HepG2 (cell line): ENCODE data around the gene SMO. TPM values are rescaled to one million over a fixed set of nuclear protein-coding genes. Genes with fewer than 3 reads are reported as not detected.

Source experiments
- CENPT ChIP-seq: sonication (generic); formaldehyde crosslinking; IDR thresholded peaks from 2 replicates; pipeline ENCODE4 v1.8.0; 2022; ENCODE audit warnings: low read depth, mild to moderate bottlenecking, moderate library complexity, missing genetic modification reagents
- EED ChIP-seq: sonication (generic); formaldehyde crosslinking; IDR thresholded peaks from 2 replicates; pipeline ENCODE4 v1.5.0; 2020; ENCODE audit warnings: mild to moderate bottlenecking, missing genetic modification reagents
- ERF ChIP-seq: IDR thresholded peaks from 2 replicates; pipeline ENCODE4 v1.6.1; 2018; ENCODE audit warnings: missing biosample characterization, missing genetic modification reagents
- ETV5 ChIP-seq: IDR thresholded peaks from 2 replicates; pipeline ENCODE4 v1.6.1; 2018; ENCODE audit warnings: missing biosample characterization, missing genetic modification reagents, inconsistent platforms, borderline replicate concordance
- FOXK1 ChIP-seq: sonication (generic); formaldehyde crosslinking; IDR thresholded peaks from 2 replicates; pipeline ENCODE4 v1.4.0; 2020; ENCODE audit warnings: low read depth, missing genetic modification reagents, borderline replicate concordance
- FOXM1 ChIP-seq: sonication (generic); formaldehyde crosslinking; IDR thresholded peaks from 2 replicates; pipeline ENCODE4 v1.5.0; 2020; ENCODE audit warnings: missing genetic modification reagents
- GPN1 ChIP-seq: sonication (generic); formaldehyde crosslinking; IDR thresholded peaks from 2 replicates; pipeline ENCODE4 v1.5.1; 2020; ENCODE audit warnings: missing genetic modification reagents, borderline replicate concordance
- HOXD1 ChIP-seq: sonication (generic); formaldehyde crosslinking; IDR thresholded peaks from 2 replicates; pipeline ENCODE4 v1.5.0; 2020; ENCODE audit warnings: missing genetic modification reagents
- MATR3 ChIP-seq: sonication (generic); formaldehyde crosslinking; IDR thresholded peaks from 2 replicates; pipeline ENCODE4 v1.4.0; 2020; ENCODE audit warnings: missing genetic modification reagents
- RAD51 ChIP-seq: fragments of 450-650 bp; IDR thresholded peaks from 2 replicates; pipeline ENCODE4 v1.6.1; 2016; ENCODE audit warnings: borderline replicate concordance
- RFX1 ChIP-seq: fragments of 450-650 bp; IDR thresholded peaks from 2 replicates; pipeline ENCODE4 v1.6.1; 2017
- SMYD3 ChIP-seq: sonication (generic); formaldehyde crosslinking; IDR thresholded peaks from 2 replicates; pipeline ENCODE4 v1.8.1; 2023; ENCODE audit warnings: mild to moderate bottlenecking, missing genetic modification reagents
- SP4 ChIP-seq: sonication (generic); formaldehyde crosslinking; IDR thresholded peaks from 2 replicates; pipeline ENCODE4 v1.8.1; 2023; ENCODE audit warnings: mild to moderate bottlenecking, missing genetic modification reagents
- TAF1 ChIP-seq: sonication (generic); formaldehyde crosslinking; IDR thresholded peaks from 2 replicates; pipeline ENCODE4 v1.4.0; 2020; ENCODE audit warnings: missing genetic modification reagents
- TEAD2 ChIP-seq: sonication (generic); formaldehyde crosslinking; IDR thresholded peaks from 2 replicates; pipeline ENCODE4 v1.9.0; 2021; ENCODE audit warnings: missing genetic modification reagents
- ZFYVE20 ChIP-seq: sonication (generic); formaldehyde crosslinking; IDR thresholded peaks from 2 replicates; pipeline ENCODE4 v1.8.0; 2023; ENCODE audit warnings: low read depth, mild to moderate bottlenecking, moderate library complexity, missing genetic modification reagents, borderline replicate concordance
- ZNF326 ChIP-seq: sonication (generic); formaldehyde crosslinking; IDR thresholded peaks from 2 replicates; pipeline ENCODE4 v1.4.0; 2020; ENCODE audit warnings: missing genetic modification reagents, borderline replicate concordance
- ZNF558 ChIP-seq: sonication (generic); formaldehyde crosslinking; IDR thresholded peaks from 2 replicates; pipeline ENCODE4 v1.9.0; 2022; ENCODE audit warnings: mild to moderate bottlenecking, missing genetic modification reagents, borderline replicate concordance
- ZNF83 ChIP-seq: sonication (generic); formaldehyde crosslinking; IDR thresholded peaks from 2 replicates; pipeline ENCODE4 v1.4.0; 2020; ENCODE audit warnings: missing genetic modification reagents, mild to moderate bottlenecking, borderline replicate concordance
- ZNF841 ChIP-seq: sonication (generic); formaldehyde crosslinking; IDR thresholded peaks from 2 replicates; pipeline ENCODE4 v1.8.1; 2023; ENCODE audit warnings: missing genetic modification reagents, borderline replicate concordance
- ZSCAN25 ChIP-seq: sonication (generic); formaldehyde crosslinking; IDR thresholded peaks from 2 replicates; pipeline ENCODE4 v1.8.0; 2022; ENCODE audit warnings: mild to moderate bottlenecking, missing genetic modification reagents
- polyA plus RNA-seq, 8 experiments: library from polyadenylated mRNA; depleted of rRNA in 3 of 8; stranded (reverse) in 7 of 8; unstranded in 1 of 8; fragments of >200 nt; fragmentation: Illumina TruSeq in 4 of 8; extraction: Trizol in 4 of 8; gene quantifications; 2 replicates each; pipeline versions ENCODE4 v1.2.1 to v1.2.3, GENCODE V29; 2011 to 2016; ENCODE audit warnings: low read depth in 4 of 8, missing spikeins in 1 of 8, mixed read lengths in 1 of 8; ENCODE audit not compliant: insufficient read depth in 1 of 8
- total RNA-seq, 5 experiments: library from RNA; depleted of rRNA; stranded (reverse); fragments of >200 nt; fragmentation: Illumina TruSeq; extraction: Trizol; gene quantifications; 2 replicates each; pipeline ENCODE4 v1.2.3, GENCODE V29; 2016; ENCODE audit warnings: low read depth in 1 of 5
- TF ChIP-seq, protein P1 (sequence below): sonication (generic); formaldehyde crosslinking; IDR thresholded peaks from 2 replicates; pipeline ENCODE4 v1.4.0; 2020; ENCODE audit warnings: mild to moderate bottlenecking, missing genetic modification reagents
- TF ChIP-seq, protein P2 (sequence below): sonication (generic); formaldehyde crosslinking; conservative IDR thresholded peaks from 2 replicates; pipeline ENCODE4 v1.4.0; 2020; ENCODE audit warnings: missing genetic modification reagents
- TF ChIP-seq, protein P3 (sequence below): sonication (generic); formaldehyde crosslinking; IDR thresholded peaks from 2 replicates; pipeline ENCODE4 v1.5.0; 2020; ENCODE audit warnings: mild to moderate bottlenecking, missing genetic modification reagents

SMO gene
- total and polyA plus RNA-seq, 2 of the 13 experiments (the other 11 are each of a cell fraction or from before 2014, with no cell fraction given) = 23.8 to 32.3 TPM

DNA sequence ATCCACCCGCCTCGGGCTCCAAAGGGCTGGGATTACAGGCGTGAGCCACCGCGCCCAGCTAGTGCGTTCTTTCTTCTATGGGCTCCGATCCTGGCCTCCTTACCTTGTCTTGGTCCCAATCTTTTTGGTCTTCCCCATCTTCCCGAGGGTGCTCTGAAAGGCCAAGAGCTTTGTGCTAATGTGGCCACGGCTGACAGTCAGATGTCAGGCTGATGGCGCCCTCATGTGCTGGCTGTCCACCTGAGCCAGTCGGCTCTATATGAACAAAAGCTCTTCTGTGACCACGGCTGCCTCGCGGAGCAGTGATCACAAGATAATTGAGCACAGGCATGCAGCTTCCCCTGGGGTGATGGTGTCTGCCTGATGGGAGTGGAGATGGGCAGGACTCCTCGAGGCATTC lies 25.4 kb downstream of the SMO start (continued):
- TF ChIP-seq, protein P1, sequence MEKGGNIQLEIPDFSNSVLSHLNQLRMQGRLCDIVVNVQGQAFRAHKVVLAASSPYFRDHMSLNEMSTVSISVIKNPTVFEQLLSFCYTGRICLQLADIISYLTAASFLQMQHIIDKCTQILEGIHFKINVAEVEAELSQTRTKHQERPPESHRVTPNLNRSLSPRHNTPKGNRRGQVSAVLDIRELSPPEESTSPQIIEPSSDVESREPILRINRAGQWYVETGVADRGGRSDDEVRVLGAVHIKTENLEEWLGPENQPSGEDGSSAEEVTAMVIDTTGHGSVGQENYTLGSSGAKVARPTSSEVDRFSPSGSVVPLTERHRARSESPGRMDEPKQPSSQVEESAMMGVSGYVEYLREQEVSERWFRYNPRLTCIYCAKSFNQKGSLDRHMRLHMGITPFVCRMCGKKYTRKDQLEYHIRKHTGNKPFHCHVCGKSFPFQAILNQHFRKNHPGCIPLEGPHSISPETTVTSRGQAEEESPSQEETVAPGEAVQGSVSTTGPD (CRISPR knock-in tag) = no peak
- TF ChIP-seq GPN1 (CRISPR knock-in tag) = no peak
- no peak for TF ChIP-seq ZFYVE20 (CRISPR knock-in tag)
- no peak for TF ChIP-seq ZNF841 (CRISPR knock-in tag)
- no peak for TF ChIP-seq MATR3 (CRISPR knock-in tag)
- TF ChIP-seq ZNF326 (CRISPR knock-in tag) = no peak
- no peak for TF ChIP-seq SP4 (CRISPR knock-in tag)
- TF ChIP-seq ZSCAN25 (CRISPR knock-in tag) = no peak
- 0 out of 2 replicates have a peak, but pooled peaks have one; percentile 43 for TF ChIP-seq ZNF83
- no peak for TF ChIP-seq TAF1
- TF ChIP-seq, protein P2, sequence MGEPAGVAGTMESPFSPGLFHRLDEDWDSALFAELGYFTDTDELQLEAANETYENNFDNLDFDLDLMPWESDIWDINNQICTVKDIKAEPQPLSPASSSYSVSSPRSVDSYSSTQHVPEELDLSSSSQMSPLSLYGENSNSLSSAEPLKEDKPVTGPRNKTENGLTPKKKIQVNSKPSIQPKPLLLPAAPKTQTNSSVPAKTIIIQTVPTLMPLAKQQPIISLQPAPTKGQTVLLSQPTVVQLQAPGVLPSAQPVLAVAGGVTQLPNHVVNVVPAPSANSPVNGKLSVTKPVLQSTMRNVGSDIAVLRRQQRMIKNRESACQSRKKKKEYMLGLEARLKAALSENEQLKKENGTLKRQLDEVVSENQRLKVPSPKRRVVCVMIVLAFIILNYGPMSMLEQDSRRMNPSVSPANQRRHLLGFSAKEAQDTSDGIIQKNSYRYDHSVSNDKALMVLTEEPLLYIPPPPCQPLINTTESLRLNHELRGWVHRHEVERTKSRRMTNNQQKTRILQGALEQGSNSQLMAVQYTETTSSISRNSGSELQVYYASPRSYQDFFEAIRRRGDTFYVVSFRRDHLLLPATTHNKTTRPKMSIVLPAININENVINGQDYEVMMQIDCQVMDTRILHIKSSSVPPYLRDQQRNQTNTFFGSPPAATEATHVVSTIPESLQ (CRISPR knock-in tag) = no peak
- TF ChIP-seq, protein P3, sequence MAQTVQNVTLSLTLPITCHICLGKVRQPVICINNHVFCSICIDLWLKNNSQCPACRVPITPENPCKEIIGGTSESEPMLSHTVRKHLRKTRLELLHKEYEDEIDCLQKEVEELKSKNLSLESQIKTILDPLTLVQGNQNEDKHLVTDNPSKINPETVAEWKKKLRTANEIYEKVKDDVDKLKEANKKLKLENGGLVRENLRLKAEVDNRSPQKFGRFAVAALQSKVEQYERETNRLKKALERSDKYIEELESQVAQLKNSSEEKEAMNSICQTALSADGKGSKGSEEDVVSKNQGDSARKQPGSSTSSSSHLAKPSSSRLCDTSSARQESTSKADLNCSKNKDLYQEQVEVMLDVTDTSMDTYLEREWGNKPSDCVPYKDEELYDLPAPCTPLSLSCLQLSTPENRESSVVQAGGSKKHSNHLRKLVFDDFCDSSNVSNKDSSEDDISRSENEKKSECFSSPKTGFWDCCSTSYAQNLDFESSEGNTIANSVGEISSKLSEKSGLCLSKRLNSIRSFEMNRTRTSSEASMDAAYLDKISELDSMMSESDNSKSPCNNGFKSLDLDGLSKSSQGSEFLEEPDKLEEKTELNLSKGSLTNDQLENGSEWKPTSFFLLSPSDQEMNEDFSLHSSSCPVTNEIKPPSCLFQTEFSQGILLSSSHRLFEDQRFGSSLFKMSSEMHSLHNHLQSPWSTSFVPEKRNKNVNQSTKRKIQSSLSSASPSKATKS (CRISPR knock-in tag) = no peak
- no peak for TF ChIP-seq HOXD1 (CRISPR knock-in tag)
- TF ChIP-seq EED (CRISPR knock-in tag) = no peak
- no peak for TF ChIP-seq ETV5
- TF ChIP-seq TEAD2 (CRISPR knock-in tag) = no peak
- TF ChIP-seq FOXM1 (CRISPR knock-in tag) = no peak
- TF ChIP-seq FOXK1 (CRISPR knock-in tag) = no peak
- TF ChIP-seq RFX1 = no peak
- TF ChIP-seq ERF (CRISPR knock-in tag) = peak; percentile 68; the same call in 1 of the 2 replicates
- TF ChIP-seq ZNF558 (CRISPR knock-in tag) = no peak
- no peak for TF ChIP-seq RAD51
- no peak for TF ChIP-seq SMYD3 (CRISPR knock-in tag)
- TF ChIP-seq CENPT = no peak
